ENCODE results near the gene RGS9. TPM values are rescaled to one million over a fixed set of nuclear protein-coding genes. Genes with fewer than 3 reads are reported as not detected.

The RGS9 gene
- total and polyA plus RNA-seq, 2 donors (not counting 1 experiment from before 2014, with no cell fraction given): 0.36 to 3.4 TPM

- no peak for TF ChIP-seq EZH2 (IDR thresholded peaks at IDR 0.05; ENCODE audit: borderline replicate concordance, insufficient read depth, low read depth, low read length, poor library complexity, severe bottlenecking)
- TF ChIP-seq, protein P1, sequence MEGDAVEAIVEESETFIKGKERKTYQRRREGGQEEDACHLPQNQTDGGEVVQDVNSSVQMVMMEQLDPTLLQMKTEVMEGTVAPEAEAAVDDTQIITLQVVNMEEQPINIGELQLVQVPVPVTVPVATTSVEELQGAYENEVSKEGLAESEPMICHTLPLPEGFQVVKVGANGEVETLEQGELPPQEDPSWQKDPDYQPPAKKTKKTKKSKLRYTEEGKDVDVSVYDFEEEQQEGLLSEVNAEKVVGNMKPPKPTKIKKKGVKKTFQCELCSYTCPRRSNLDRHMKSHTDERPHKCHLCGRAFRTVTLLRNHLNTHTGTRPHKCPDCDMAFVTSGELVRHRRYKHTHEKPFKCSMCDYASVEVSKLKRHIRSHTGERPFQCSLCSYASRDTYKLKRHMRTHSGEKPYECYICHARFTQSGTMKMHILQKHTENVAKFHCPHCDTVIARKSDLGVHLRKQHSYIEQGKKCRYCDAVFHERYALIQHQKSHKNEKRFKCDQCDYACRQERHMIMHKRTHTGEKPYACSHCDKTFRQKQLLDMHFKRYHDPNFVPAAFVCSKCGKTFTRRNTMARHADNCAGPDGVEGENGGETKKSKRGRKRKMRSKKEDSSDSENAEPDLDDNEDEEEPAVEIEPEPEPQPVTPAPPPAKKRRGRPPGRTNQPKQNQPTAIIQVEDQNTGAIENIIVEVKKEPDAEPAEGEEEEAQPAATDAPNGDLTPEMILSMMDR (IDR thresholded peaks at IDR 0.05): no peak
- intact Hi-C loops (cut with micrococcal nuclease): no loop called here
- no peak overlapping the region for H2AFZ ChIP-seq (ENCODE audit: insufficient read depth, low read depth, low read length, poor library complexity, severe bottlenecking)
- H3K4me1 ChIP-seq (ENCODE audit: control insufficient read depth in 2 of 2, insufficient read depth in 2 of 2, low read length in 2 of 2): no peaks in the 10 kb centered on the region
- ATAC-seq (ENCODE audit: low read depth) (no peak), DNase-seq (no peak)
- H3K4me3 ChIP-seq (ENCODE audit: control extremely low read depth in 1 of 5, extremely low read depth in 1 of 5, insufficient read depth in 1 of 5, low read depth in 2 of 5, low read length in 4 of 5): no peak overlapping the region
- Mint-ChIP-seq H3K9me3 (ENCODE audit: insufficient read depth) (no peaks in the 10 kb centered on the region), H3K27ac (no peak overlapping the region), H3K4me1 (no peaks in the 10 kb centered on the region), H3K27me3 (peaks cover 57% of the 10 kb centered on the region), H3K4me3 (no peak overlapping the region)
- WGBS (ENCODE audit: insufficient coverage): 17% methylated on average over 4 of the region's 4 CpGs
- peaks cover 0 to 15% (median 0%) of the 10 kb centered on the region in 4 experiments for H3K27me3 ChIP-seq (replicated peaks in 1 of 4; ENCODE audit: control extremely low read depth in 1 of 4, control insufficient read depth in 3 of 4, insufficient read depth in 4 of 4, low read length in 3 of 4)
- H3K79me2 ChIP-seq (ENCODE audit: control insufficient read depth, insufficient read depth, low read length): no peaks in the 10 kb centered on the region
- no peak overlapping the region for H3K27ac ChIP-seq (ENCODE audit: low read length in 2 of 2)
- H3K36me3 ChIP-seq (replicated peaks in 1 of 2; ENCODE audit: control extremely low read depth in 1 of 2, control insufficient read depth in 1 of 2, extremely low read depth in 1 of 2, insufficient read depth in 2 of 2, low read length in 1 of 2): no peaks in the 10 kb centered on the region
- CTCF ChIA-PET: interaction anchor here (0.7 kb wide), 1 partner anchor 305 kb away, joined by 3 read pairs; no protein-coding TSS in a partner anchor
- POLR2A ChIA-PET: no interaction called here
- no peak overlapping the region for H3K4me2 ChIP-seq (replicated peaks; ENCODE audit: low read depth, low read length, poor library complexity, severe bottlenecking)
- no peaks in the 10 kb centered on the region for H4K20me1 ChIP-seq (ENCODE audit: control insufficient read depth, insufficient read depth, low read length, poor library complexity, severe bottlenecking)
- no peak overlapping the region for H3K9ac ChIP-seq (ENCODE audit: low read length)
- no peaks in the 10 kb centered on the region for H3K9me3 ChIP-seq (ENCODE audit: control extremely low read depth in 1 of 3, control insufficient read depth in 2 of 3, insufficient read depth in 1 of 3, low read length in 2 of 3)
Measured at GRCh38 chr17:65246252-65246651, 109.1 kb downstream of the RGS9 start.

- CTCF ChIA-PET: no interaction called here
- WGBS (ENCODE audit: insufficient coverage): 100% methylated on average over 2 of the region's 2 CpGs
- no peak overlapping the region for H3K4me3 Mint-ChIP-seq
- H3K4me1 Mint-ChIP-seq: no peaks in the 10 kb centered on the region
- H2AFZ ChIP-seq (ENCODE audit: insufficient read depth, low read depth, low read length, poor library complexity, severe bottlenecking): no peak overlapping the region
- no peak overlapping the region for H3K4me3 ChIP-seq (ENCODE audit: control extremely low read depth in 1 of 5, extremely low read depth in 1 of 5, insufficient read depth in 1 of 5, low read depth in 2 of 5, low read length in 4 of 5)
- no peak overlapping the region for H3K27ac Mint-ChIP-seq
- no peaks in the 10 kb centered on the region for H3K36me3 ChIP-seq (replicated peaks in 1 of 2; ENCODE audit: control extremely low read depth in 1 of 2, control insufficient read depth in 1 of 2, extremely low read depth in 1 of 2, insufficient read depth in 2 of 2, low read length in 1 of 2)
- no peaks in the 10 kb centered on the region for H3K79me2 ChIP-seq (ENCODE audit: control insufficient read depth, insufficient read depth, low read length)
- ATAC-seq (ENCODE audit: low read depth) (no peak), DNase-seq (no peak)
- H3K9ac ChIP-seq (ENCODE audit: low read length): no peak overlapping the region
- H3K27ac ChIP-seq (ENCODE audit: low read length in 2 of 2): no peak overlapping the region
- H3K9me3 ChIP-seq (ENCODE audit: control extremely low read depth in 1 of 3, control insufficient read depth in 2 of 3, insufficient read depth in 1 of 3, low read length in 2 of 3): no peaks in the 10 kb centered on the region
- intact Hi-C loops (cut with micrococcal nuclease): no loop called here
- H4K20me1 ChIP-seq (ENCODE audit: control insufficient read depth, insufficient read depth, low read length, poor library complexity, severe bottlenecking): no peaks in the 10 kb centered on the region
- H3K27me3 Mint-ChIP-seq: peaks cover 54% of the 10 kb centered on the region
- no peaks in the 10 kb centered on the region for H3K4me1 ChIP-seq (ENCODE audit: control insufficient read depth in 2 of 2, insufficient read depth in 2 of 2, low read length in 2 of 2)
- no peaks in the 10 kb centered on the region for H3K9me3 Mint-ChIP-seq (ENCODE audit: insufficient read depth)
- POLR2A ChIA-PET: no interaction called here
- H3K27me3 ChIP-seq (replicated peaks in 1 of 4; ENCODE audit: control extremely low read depth in 1 of 4, control insufficient read depth in 3 of 4, insufficient read depth in 4 of 4, low read length in 3 of 4): peaks cover 0 to 9% (median 0%) of the 10 kb centered on the region in 4 experiments
- TF ChIP-seq EZH2 (IDR thresholded peaks at IDR 0.05; ENCODE audit: borderline replicate concordance, insufficient read depth, low read depth, low read length, poor library complexity, severe bottlenecking): no peak
- no peak overlapping the region for H3K4me2 ChIP-seq (replicated peaks; ENCODE audit: low read depth, low read length, poor library complexity, severe bottlenecking)
Measured at GRCh38 chr17:65249774-65250173, 112.6 kb downstream of the RGS9 start.
